Spinal cord (tissue), 10 donors: ENCODE data around the gene RTTN. TPM values are rescaled to one million over a fixed set of nuclear protein-coding genes. Genes with fewer than 3 reads are reported as not detected.
"Not testable (repeated sequence)": the region's sequence is repeated elsewhere in the genome, so short reads cannot be mapped to it uniquely, and the experiment has no call there.

Experiments
- DNase-seq, 6 donors: peaks; one replicate each; pipeline versions ENCODE4 v3.0.0 to v3.0.0-alpha.2; 2013 to 2015; ENCODE audit warnings: low spot score in 6 of 6, low read depth in 4 of 6
- H3K27ac ChIP-seq: one replicate; pipeline ENCODE4 v1.5.1; 2013; ENCODE audit warnings: low read depth, low read length, control low read depth
- H3K27me3 ChIP-seq: one replicate; pipeline ENCODE4 v1.6.1; 2013; ENCODE audit warnings: low read length; ENCODE audit not compliant: control insufficient read depth, insufficient read depth
- H3K36me3 ChIP-seq: one replicate; pipeline ENCODE4 v1.6.1; 2013; ENCODE audit warnings: low read length; ENCODE audit not compliant: control insufficient read depth, insufficient read depth
- H3K4me1 ChIP-seq: one replicate; pipeline ENCODE4 v1.6.1; 2013; ENCODE audit warnings: low read length; ENCODE audit not compliant: control insufficient read depth, insufficient read depth
- H3K4me3 ChIP-seq: one replicate; pipeline ENCODE4 v1.5.1; 2013; ENCODE audit warnings: low read depth, low read length, control low read depth
- H3K9me3 ChIP-seq: one replicate; pipeline ENCODE4 v1.6.1; 2013; ENCODE audit warnings: low read length; ENCODE audit not compliant: control insufficient read depth, insufficient read depth
- WGBS: methylation state at CpG from one replicate; pipeline ENCODE4 v1.1.5; 2013; ENCODE audit warnings: missing lambda C conversion rate; ENCODE audit not compliant: insufficient coverage; 5-methylcytosine and 5-hydroxymethylcytosine counted together
- polyA plus RNA-seq, 2 donors: library from polyadenylated mRNA; unstranded; fragments of 120-200 nt; gene quantifications; one replicate each; pipeline ENCODE4 v1.2.1, GENCODE V29; 2013; ENCODE audit not compliant: insufficient read length in 2 of 2
- total RNA-seq, 2 donors: library from RNA; depleted of rRNA in 1 of 2; stranded (reverse); fragments of 120-200 nt in 1 of 2; fragments of >200 nt in 1 of 2; gene quantifications; one replicate each; pipeline versions ENCODE4 v1.2.3 to v1.2.4, GENCODE V29; 2013 to 2014
- donor health status: healthy.

RTTN gene
- total and polyA plus RNA-seq, 4 donors: 14.0 to 46.0 (median 18.1) TPM

DNA sequence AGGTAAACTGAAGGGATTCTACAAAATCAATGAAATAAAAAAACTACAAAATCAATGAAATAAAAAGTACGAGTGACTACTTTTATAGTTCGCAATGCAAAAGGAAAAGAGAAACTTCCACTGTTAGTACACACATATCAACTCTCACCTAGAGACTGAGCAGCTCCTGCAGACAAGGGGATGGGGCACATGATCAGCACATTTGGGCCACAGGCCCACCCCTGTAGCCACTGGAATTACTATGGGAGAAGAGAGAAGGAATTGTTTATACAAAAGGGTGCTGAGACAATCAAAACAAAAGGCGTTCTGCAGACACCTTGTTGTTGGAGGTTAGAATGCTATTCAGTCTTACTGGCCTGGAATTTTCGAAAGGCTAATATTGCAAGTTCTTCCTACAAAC is 223.1 kb downstream of the RTTN start:
- H3K27me3 ChIP-seq: no peaks in the 10 kb centered on the region
- no CpG with 5 or more reads among the region's 4 CpGs for WGBS
- H3K4me1 ChIP-seq: no peaks in the 10 kb centered on the region
- H3K27ac ChIP-seq: no peak overlapping the region
- DNase-seq: no peak
- H3K36me3 ChIP-seq: no peaks in the 10 kb centered on the region
- no peak overlapping the region for H3K4me3 ChIP-seq
- H3K9me3 ChIP-seq: peaks cover 1% of the 10 kb centered on the region

DNA sequence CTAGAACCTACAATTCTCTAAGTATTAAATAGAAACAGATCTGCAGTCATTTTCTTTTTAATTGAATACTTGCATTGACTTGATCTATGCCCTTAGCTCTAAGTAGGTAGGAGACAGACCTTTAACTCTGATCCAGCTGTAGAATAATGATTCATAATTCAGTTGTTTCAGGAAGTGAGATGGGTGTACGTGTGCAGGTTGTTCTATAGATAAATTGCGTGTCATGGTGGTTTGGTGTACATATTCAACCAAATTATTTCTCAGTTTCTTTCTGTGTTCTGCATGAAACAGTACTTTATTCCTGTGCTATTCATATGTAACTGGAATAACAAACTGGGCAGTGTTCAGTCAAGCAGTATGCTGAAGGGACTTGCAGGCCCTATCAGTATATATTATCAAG is 223.5 kb downstream of the RTTN start:
- DNase-seq: no peak
- Histone ChIP-seq H3K27me3 (no peaks in the 10 kb centered on the region), H3K27ac (no peak overlapping the region), H3K9me3 (no peaks in the 10 kb centered on the region), H3K36me3 (no peaks in the 10 kb centered on the region), H3K4me3 (no peak overlapping the region), H3K4me1 (no peaks in the 10 kb centered on the region)
- no CpG with 5 or more reads among the region's 2 CpGs for WGBS

DNA sequence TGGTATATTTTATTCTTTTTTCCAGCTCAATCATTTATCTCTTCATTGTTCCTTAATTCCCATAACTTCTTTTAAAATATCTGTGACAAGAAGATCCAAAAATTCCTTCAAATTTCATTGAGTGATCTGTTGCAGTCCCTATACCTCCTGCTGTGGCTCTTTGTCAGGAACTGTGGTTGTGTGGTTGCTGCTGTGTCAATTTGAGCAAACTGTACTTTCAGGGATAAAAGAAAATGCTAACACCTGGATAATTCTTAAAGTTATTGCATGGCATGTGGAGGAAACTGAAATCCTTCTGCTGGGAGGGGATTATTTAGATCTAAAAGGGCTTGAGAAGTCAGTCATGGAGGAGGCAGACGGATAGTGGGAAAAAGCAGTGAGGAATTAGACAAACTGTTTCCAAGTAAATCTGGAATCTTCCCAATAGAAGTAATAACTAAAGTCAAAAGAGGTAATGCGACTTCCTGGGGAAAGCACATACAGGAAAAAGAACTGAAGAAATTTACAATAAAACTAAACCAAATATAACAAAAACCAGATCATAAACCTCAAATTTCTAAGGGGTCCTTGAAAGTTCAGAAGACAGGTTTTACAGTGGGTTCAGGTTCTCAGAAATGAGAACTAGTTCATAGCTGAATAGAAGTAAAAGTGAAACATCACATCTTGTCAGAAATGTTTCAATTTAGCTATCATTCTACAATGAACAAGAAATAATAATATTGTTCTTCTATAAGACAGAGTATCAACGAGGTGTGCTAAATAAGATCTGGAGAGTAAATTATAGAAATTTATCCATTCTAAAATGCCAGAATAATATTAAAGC is 224.3 kb downstream of the RTTN start:
- WGBS: no CpG with 5 or more reads among the region's 3 CpGs
- no peak overlapping the region for H3K27ac ChIP-seq
- DNase-seq: no peak
- H3K4me1 ChIP-seq: no peaks in the 10 kb centered on the region
- H3K9me3 ChIP-seq: no peaks in the 10 kb centered on the region
- H3K4me3 ChIP-seq: no peak overlapping the region
- H3K36me3 ChIP-seq: no peaks in the 10 kb centered on the region
- no peaks in the 10 kb centered on the region for H3K27me3 ChIP-seq

GRCh38 chr18:69980509-69980908 is 225.0 kb downstream of the RTTN start:
- no peak for DNase-seq
- H3K36me3 ChIP-seq: no peaks in the 10 kb centered on the region
- no peak overlapping the region for H3K4me3 ChIP-seq
- no peaks in the 10 kb centered on the region for H3K27me3 ChIP-seq
- peaks cover 2% of the 10 kb centered on the region for H3K9me3 ChIP-seq
- H3K27ac ChIP-seq: no peak overlapping the region
- no peaks in the 10 kb centered on the region for H3K4me1 ChIP-seq
- WGBS: 83% methylated on average over 2 of the region's 4 CpGs

DNA sequence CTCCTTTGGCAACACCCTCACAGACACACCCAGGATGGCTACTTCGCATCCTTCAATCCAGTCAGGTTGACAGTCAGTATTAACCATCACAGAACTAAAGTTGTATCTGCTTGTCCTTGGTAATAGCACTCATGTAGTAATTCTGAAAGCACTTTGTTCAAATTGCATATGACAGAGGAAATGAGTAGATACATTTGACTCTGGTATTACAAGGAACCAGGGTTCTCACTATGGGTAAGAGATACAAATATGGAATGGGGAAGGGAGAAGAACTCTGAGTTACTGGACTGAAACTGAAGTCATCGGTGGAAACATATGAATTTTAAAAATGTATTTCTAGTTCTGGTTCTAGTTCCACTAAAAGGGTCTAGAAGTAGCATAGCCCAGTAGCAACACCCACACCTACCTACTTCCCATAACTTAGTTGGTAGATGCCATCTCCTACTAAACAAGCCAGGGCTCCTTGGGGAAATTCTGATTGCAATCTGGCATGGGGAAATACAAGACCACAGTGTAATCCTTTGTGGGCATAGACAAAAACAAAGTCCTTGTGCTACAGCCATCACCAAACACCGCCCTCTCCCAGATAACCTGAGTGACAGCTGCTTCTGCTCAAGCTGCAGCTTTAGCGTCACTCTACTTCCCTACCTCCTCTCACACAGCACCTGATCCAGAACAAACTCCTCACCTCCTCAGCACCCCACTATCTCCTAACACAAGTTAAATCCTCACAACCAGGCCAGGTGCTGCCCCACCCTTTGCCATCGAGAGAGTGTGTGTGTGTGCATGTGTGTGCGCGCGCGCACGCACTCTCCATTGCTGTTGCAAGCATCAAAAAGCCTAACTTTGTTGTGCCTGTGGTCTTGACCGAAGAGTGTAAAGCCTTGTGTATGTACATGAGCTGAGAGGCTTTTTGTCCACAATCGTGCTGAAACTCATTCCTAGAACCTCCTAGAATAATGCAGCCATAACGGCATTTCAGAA is 226.5 kb downstream of the RTTN start:
- no peaks in the 10 kb centered on the region for H3K36me3 ChIP-seq
- H3K27ac ChIP-seq: no peak overlapping the region
- 100% methylated on average over 1 of the region's 13 CpGs for WGBS
- H3K4me3 ChIP-seq: no peak overlapping the region
- H3K27me3 ChIP-seq: no peaks in the 10 kb centered on the region
- no peaks in the 10 kb centered on the region for H3K4me1 ChIP-seq
- H3K9me3 ChIP-seq: peaks cover 2% of the 10 kb centered on the region
- DNase-seq: no peak

DNA sequence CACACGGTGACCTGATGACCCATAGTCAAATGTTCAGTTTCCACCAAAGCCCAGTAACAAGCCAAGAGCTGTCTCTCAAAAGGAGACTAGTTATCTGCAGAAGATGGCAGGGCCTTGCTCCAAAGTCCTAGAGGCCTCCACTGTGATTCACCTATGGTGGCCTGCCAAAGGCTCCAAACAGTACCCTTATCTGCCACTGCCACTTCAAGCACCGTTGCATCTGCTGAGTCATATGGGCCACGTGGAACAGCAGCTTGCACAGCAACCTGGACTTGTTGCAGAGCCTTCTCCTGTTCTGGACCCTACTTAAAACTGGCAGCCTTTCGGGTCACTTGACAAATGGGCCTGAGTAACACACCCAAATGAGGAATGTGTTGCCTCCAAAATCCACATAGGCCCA is 230.2 kb downstream of the RTTN start:
- H3K4me1 ChIP-seq, H3K36me3 ChIP-seq, H3K27me3 ChIP-seq, H3K9me3 ChIP-seq, DNase-seq, H3K4me3 ChIP-seq, H3K27ac ChIP-seq: not testable (repeated sequence)
- WGBS: 87% methylated on average over 4 of the region's 4 CpGs

DNA sequence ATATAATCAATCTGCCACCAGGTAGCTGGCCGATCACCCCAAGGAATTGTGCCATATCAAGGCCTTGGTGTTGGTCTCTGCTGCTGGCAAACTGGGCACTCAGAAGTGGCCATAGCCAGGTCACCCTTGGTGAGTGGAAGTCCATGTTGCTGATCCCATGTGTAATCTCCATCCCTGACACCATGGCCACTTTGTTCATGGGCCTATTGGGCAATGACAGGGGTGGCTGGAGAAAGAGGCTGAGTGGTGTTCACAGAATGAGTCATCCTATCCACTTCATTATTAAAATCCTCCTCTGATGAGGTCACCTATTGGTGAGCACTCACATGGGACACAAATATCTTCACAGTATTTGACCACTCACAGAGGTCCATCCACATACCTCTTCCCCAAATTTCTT is 231.1 kb downstream of the RTTN start:
- 100% methylated on average over 1 of the region's 1 CpG for WGBS
- H3K9me3 ChIP-seq: peaks cover 4% of the 10 kb centered on the region
- DNase-seq: no peak
- no peak overlapping the region for H3K4me3 ChIP-seq
- no peaks in the 10 kb centered on the region for H3K36me3 ChIP-seq
- H3K27ac ChIP-seq: no peak overlapping the region
- no peaks in the 10 kb centered on the region for H3K4me1 ChIP-seq
- H3K27me3 ChIP-seq: no peaks in the 10 kb centered on the region

- peaks cover 3% of the 10 kb centered on the region for H3K9me3 ChIP-seq
- H3K4me1 ChIP-seq: no peaks in the 10 kb centered on the region
- peak in 1 of 6 donors; percentile 57 for DNase-seq
- no peaks in the 10 kb centered on the region for H3K27me3 ChIP-seq
- H3K4me3 ChIP-seq: no peak overlapping the region
- H3K27ac ChIP-seq: no peak overlapping the region
- WGBS: 67% methylated on average over 2 of the region's 2 CpGs
- H3K36me3 ChIP-seq: no peaks in the 10 kb centered on the region
These were observed 236.0 kb downstream of the RTTN start for GRCh38 chr18:69969491-69969890.

GRCh38 chr18:69968039-69968438 is 237.4 kb downstream of the RTTN start:
- no peak for DNase-seq
- Histone ChIP-seq H3K4me3 (no peak overlapping the region), H3K36me3 (no peaks in the 10 kb centered on the region), H3K27me3 (no peaks in the 10 kb centered on the region), H3K4me1 (no peaks in the 10 kb centered on the region), H3K9me3 (peaks cover 3% of the 10 kb centered on the region), H3K27ac (no peak overlapping the region)
- WGBS: 69% methylated on average over 7 of the region's 8 CpGs
